H9 (cell line): Measurements from ENCODE around the gene TMIGD3. TPM values are rescaled to one million over a fixed set of nuclear protein-coding genes. Genes with fewer than 3 reads are reported as not detected.

Experiments used
- DNase-seq: peaks from one replicate; pipeline ENCODE4 v3.0.0-alpha.2; 2017
- H2AFZ ChIP-seq: one replicate; pipeline ENCODE4 v1.6.1; 2013; ENCODE audit warnings: mild to moderate bottlenecking, low read length, control low read depth, moderate library complexity
- H2AK5ac ChIP-seq: 2 replicates; pipeline ENCODE4 v1.6.1; 2013; ENCODE audit warnings: low read length, control low read depth, mixed read lengths; ENCODE audit not compliant: insufficient read length
- H2BK120ac ChIP-seq: one replicate; pipeline ENCODE4 v1.6.1; 2013; ENCODE audit warnings: low read depth, mild to moderate bottlenecking, low read length, control low read depth, inconsistent platforms; ENCODE audit not compliant: poor library complexity, severe bottlenecking
- H2BK12ac ChIP-seq: 2 replicates; pipeline ENCODE4 v1.6.1; 2013; ENCODE audit warnings: low read length, control low read depth, mixed read lengths, low read depth; ENCODE audit not compliant: insufficient read length
- H2BK15ac ChIP-seq: 2 replicates; pipeline ENCODE4 v1.6.1; 2013; ENCODE audit warnings: low read depth, low read length, control low read depth
- H2BK20ac ChIP-seq: one replicate; pipeline ENCODE4 v1.6.1; 2013; ENCODE audit warnings: low read depth, mild to moderate bottlenecking, low read length, control low read depth, inconsistent platforms; ENCODE audit not compliant: poor library complexity, severe bottlenecking
- H2BK5ac ChIP-seq: 2 replicates; pipeline ENCODE4 v1.6.1; 2013; ENCODE audit warnings: low read length, control low read depth, mixed read lengths; ENCODE audit not compliant: insufficient read length
- H3K14ac ChIP-seq: 2 replicates; pipeline ENCODE4 v1.6.1; 2013; ENCODE audit warnings: low read length, control low read depth; ENCODE audit not compliant: insufficient read depth
- H3K18ac ChIP-seq: 2 replicates; pipeline ENCODE4 v1.6.1; 2013; ENCODE audit warnings: low read depth, mild to moderate bottlenecking, mixed read lengths, low read length, control low read depth; ENCODE audit not compliant: insufficient read length
- H3K23ac ChIP-seq: 2 replicates; pipeline ENCODE4 v1.6.1; 2013; ENCODE audit warnings: low read length, control low read depth, mixed read lengths, low read depth; ENCODE audit not compliant: insufficient read length
- H3K23me2 ChIP-seq: 2 replicates; pipeline ENCODE4 v1.6.1; 2013; ENCODE audit warnings: low read depth, mild to moderate bottlenecking, mixed read lengths, low read length, control low read depth; ENCODE audit not compliant: insufficient read length, poor library complexity, severe bottlenecking
- H3K27ac ChIP-seq: 2 replicates; pipeline ENCODE4 v1.5.1; 2013; ENCODE audit warnings: low read length, control low read depth, mixed read lengths, low read depth; ENCODE audit not compliant: insufficient read length
- H3K27me3 ChIP-seq: 2 replicates; pipeline ENCODE4 v1.6.1; 2013; ENCODE audit warnings: low read length, control low read depth, inconsistent platforms; ENCODE audit not compliant: insufficient read depth
- H3K4ac ChIP-seq: 2 replicates; pipeline ENCODE4 v1.6.1; 2013; ENCODE audit warnings: low read depth, mild to moderate bottlenecking, control low read depth, inconsistent platforms, low read length, moderate library complexity
- H3K4me1 ChIP-seq: 2 replicates; pipeline ENCODE4 v1.6.1; 2013; ENCODE audit warnings: low read length, control low read depth, inconsistent platforms; ENCODE audit not compliant: insufficient read depth
- H3K4me2 ChIP-seq: 2 replicates; pipeline ENCODE4 v1.6.1; 2013; ENCODE audit warnings: low read length, control low read depth, mixed read lengths; ENCODE audit not compliant: insufficient read length, insufficient read depth
- H3K56ac ChIP-seq: 2 replicates; pipeline ENCODE4 v1.6.1; 2013; ENCODE audit warnings: low read depth, mild to moderate bottlenecking, mixed read lengths, low read length, control low read depth; ENCODE audit not compliant: insufficient read length
- H3K79me1 ChIP-seq: 2 replicates; pipeline ENCODE4 v1.6.1; 2013; ENCODE audit warnings: low read depth, mild to moderate bottlenecking, moderate library complexity, low read length, control low read depth, inconsistent platforms; ENCODE audit not compliant: insufficient read depth, poor library complexity, severe bottlenecking
- H3K79me2 ChIP-seq: 2 replicates; pipeline ENCODE4 v1.6.1; 2013; ENCODE audit warnings: low read length, control low read depth, inconsistent platforms; ENCODE audit not compliant: insufficient read depth
- H3K9ac ChIP-seq: 2 replicates; pipeline ENCODE4 v1.6.1; 2013; ENCODE audit warnings: low read length, control low read depth, mixed read lengths; ENCODE audit not compliant: insufficient read length; ENCODE audit errors: extremely low read depth
- H3K9me3 ChIP-seq: one replicate; pipeline ENCODE4 v1.6.1; 2013; ENCODE audit warnings: low read depth, low read length, inconsistent platforms; ENCODE audit not compliant: control insufficient read depth
- H3T11ph ChIP-seq: one replicate; pipeline ENCODE4 v1.6.1; 2013; ENCODE audit warnings: mild to moderate bottlenecking, low read length, control low read depth, inconsistent platforms
- H4K20me1 ChIP-seq: one replicate; pipeline ENCODE4 v1.6.1; 2013; ENCODE audit not compliant: control insufficient read depth, insufficient read length, insufficient read depth
- H4K5ac ChIP-seq: 2 replicates; pipeline ENCODE4 v1.6.1; 2013; ENCODE audit warnings: low read depth, mild to moderate bottlenecking, mixed read lengths, low read length, control low read depth; ENCODE audit not compliant: insufficient read length
- H4K8ac ChIP-seq: replicated peaks from 2 replicates; pipeline ENCODE4 v1.6.1; 2013; ENCODE audit warnings: low read length, control low read depth, mixed read lengths, low read depth; ENCODE audit not compliant: insufficient read length
- H4K91ac ChIP-seq: 2 replicates; pipeline ENCODE4 v1.6.1; 2013; ENCODE audit warnings: low read depth, mild to moderate bottlenecking, moderate library complexity, mixed read lengths, low read length, control low read depth; ENCODE audit not compliant: insufficient read length
- H3K27ac Mint-ChIP-seq, 3 experiments: 2 replicates in 2 of 3; 3 replicates in 1 of 3; pipeline ENCODE4 v1.8.0; 2020 to 2021; ENCODE audit warnings: mixed read lengths in 3 of 3, mild to moderate bottlenecking in 1 of 3, moderate library complexity in 1 of 3
- H3K27me3 Mint-ChIP-seq: 2 replicates; pipeline ENCODE4 v1.8.0; 2021; ENCODE audit warnings: low read depth, mild to moderate bottlenecking, moderate library complexity, mixed read lengths
- H3K36me3 Mint-ChIP-seq, 3 experiments: 2 replicates in 2 of 3; 3 replicates in 1 of 3; pipeline ENCODE4 v1.8.0; 2020 to 2021; ENCODE audit warnings: low read depth in 3 of 3, mixed read lengths in 3 of 3; ENCODE audit not compliant: insufficient read depth in 1 of 3
- H3K4me1 Mint-ChIP-seq, 2 experiments: 2 replicates each; pipeline ENCODE4 v1.8.0; 2020; ENCODE audit warnings: mixed read lengths in 2 of 2
- H3K4me3 Mint-ChIP-seq, 2 experiments: 2 replicates in 1 of 2; 3 replicates in 1 of 2; pipeline ENCODE4 v1.8.0; 2020 to 2021; ENCODE audit warnings: mild to moderate bottlenecking in 2 of 2, mixed read lengths in 2 of 2, moderate library complexity in 1 of 2
- H3K9me3 Mint-ChIP-seq, 2 experiments: 2 replicates in 1 of 2; 3 replicates in 1 of 2; pipeline ENCODE4 v1.8.0; 2020; ENCODE audit warnings: mild to moderate bottlenecking in 2 of 2, mixed read lengths in 2 of 2, moderate library complexity in 1 of 2
- WGBS: extraction: QIAGEN DNeasy Blood & Tissue Kit; methylation state at CpG from one replicate; pipeline ENCODE4 v1.1.7; 2013; ENCODE audit warnings: missing lambda C conversion rate, low lambda C conversion rate, mixed read lengths; ENCODE audit not compliant: insufficient read length; ENCODE audit errors: extremely low coverage; 5-methylcytosine and 5-hydroxymethylcytosine counted together
- total RNA-seq: library from RNA; stranded (reverse); gene quantifications from 2 replicates; pipeline ENCODE4 v1.2.1, GENCODE V29; 2021
- TF ChIP-seq, protein P1 (sequence below): fragments of 200-600 bp; sonication (generic); conservative IDR thresholded peaks from 3 replicates; pipeline ENCODE4 v1.8.0; 2021; ENCODE audit warnings: antibody characterized with exemption, mild to moderate bottlenecking

TMIGD3 gene
- total RNA-seq, 1 experiment from 2014 or later: not detected

DNA sequence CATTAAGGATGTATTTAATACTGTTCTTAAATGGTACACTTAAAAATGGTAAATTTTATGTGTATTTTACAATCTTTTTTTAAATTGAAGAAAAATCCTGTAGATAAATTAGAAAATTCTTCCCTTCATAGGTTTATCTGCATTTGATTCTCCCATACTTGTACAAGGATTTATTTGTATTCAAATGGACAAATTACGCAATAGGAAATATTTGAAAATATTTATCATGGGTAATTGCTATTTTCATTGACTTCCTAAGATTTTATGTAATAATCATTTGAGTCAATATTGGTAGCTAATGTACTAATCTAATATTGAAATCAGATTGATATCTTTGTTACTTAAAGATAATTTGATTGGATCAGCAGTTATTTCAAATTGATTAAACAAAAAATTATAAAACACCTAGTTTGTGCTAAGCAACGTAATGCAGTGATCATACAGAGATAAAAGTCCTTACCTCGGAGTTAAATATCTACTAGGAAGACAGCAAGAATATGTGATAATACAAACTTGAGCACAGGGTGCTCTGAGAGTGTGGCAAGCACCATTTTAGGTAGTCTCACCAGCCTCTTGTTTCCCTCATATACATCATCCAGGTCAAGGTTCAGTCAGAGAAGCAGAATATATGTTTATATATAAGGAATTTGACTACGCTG, 40.9 kb downstream of the TMIGD3 start:
- Histone ChIP-seq H3K27ac (no peak overlapping the region), H2BK12ac (no peak overlapping the region), H2BK120ac (no peak overlapping the region), H3K27me3 (no peaks in the 10 kb centered on the region), H2AK5ac (no peak overlapping the region), H3K9ac (no peak overlapping the region), H4K5ac (no peak overlapping the region), H4K20me1 (no peaks in the 10 kb centered on the region), H2BK20ac (no peak overlapping the region), H3K4ac (no peak overlapping the region), H4K91ac (no peak overlapping the region), H3K14ac (no peak overlapping the region), H3K23ac (no peak overlapping the region), H3K18ac (no peak overlapping the region), H3K4me2 (no peak overlapping the region), H3K23me2 (no peaks in the 10 kb centered on the region), H3K9me3 (no peaks in the 10 kb centered on the region), H2AFZ (no peak overlapping the region), H2BK5ac (no peak overlapping the region), H3K79me1 (no peaks in the 10 kb centered on the region), H2BK15ac (no peak overlapping the region), H4K8ac (no peak overlapping the region), H3K4me1 (no peaks in the 10 kb centered on the region), H3K56ac (no peak overlapping the region), H3T11ph (no peak overlapping the region), H3K79me2 (no peaks in the 10 kb centered on the region)
- no peak for DNase-seq
- Mint-ChIP-seq H3K36me3 (peaks cover 8 to 39% (median 25%) of the 10 kb centered on the region in 3 experiments; a peak in 6 of 7 replicates), H3K27ac (no peak overlapping the region), H3K4me3 (no peak overlapping the region), H3K9me3 (no peaks in the 10 kb centered on the region), H3K4me1 (no peaks in the 10 kb centered on the region), H3K27me3 (no peaks in the 10 kb centered on the region)
- TF ChIP-seq, protein P1, sequence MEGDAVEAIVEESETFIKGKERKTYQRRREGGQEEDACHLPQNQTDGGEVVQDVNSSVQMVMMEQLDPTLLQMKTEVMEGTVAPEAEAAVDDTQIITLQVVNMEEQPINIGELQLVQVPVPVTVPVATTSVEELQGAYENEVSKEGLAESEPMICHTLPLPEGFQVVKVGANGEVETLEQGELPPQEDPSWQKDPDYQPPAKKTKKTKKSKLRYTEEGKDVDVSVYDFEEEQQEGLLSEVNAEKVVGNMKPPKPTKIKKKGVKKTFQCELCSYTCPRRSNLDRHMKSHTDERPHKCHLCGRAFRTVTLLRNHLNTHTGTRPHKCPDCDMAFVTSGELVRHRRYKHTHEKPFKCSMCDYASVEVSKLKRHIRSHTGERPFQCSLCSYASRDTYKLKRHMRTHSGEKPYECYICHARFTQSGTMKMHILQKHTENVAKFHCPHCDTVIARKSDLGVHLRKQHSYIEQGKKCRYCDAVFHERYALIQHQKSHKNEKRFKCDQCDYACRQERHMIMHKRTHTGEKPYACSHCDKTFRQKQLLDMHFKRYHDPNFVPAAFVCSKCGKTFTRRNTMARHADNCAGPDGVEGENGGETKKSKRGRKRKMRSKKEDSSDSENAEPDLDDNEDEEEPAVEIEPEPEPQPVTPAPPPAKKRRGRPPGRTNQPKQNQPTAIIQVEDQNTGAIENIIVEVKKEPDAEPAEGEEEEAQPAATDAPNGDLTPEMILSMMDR: no peak
- WGBS: no CpG with 5 or more reads among the region's 4 CpGs
